WI38 (cell line): Measurements from ENCODE around the gene ZNF184.

Source experiments
- H3K4me3 ChIP-seq: 2 replicates; pipeline ENCODE4 v1.5.1; 2011; ENCODE audit warnings: low read depth, mild to moderate bottlenecking, control low read depth, low read length
- TF ChIP-seq, protein P1 (sequence below): IDR thresholded peaks from 2 replicates; pipeline ENCODE4 v1.5.1; 2012; ENCODE audit warnings: low read depth, mild to moderate bottlenecking, control low read depth, low read length

Gene ZNF184

GRCh38 chr6:27400877-27401642, 71.8 kb downstream of the ZNF184 start:
- TF ChIP-seq, protein P1, sequence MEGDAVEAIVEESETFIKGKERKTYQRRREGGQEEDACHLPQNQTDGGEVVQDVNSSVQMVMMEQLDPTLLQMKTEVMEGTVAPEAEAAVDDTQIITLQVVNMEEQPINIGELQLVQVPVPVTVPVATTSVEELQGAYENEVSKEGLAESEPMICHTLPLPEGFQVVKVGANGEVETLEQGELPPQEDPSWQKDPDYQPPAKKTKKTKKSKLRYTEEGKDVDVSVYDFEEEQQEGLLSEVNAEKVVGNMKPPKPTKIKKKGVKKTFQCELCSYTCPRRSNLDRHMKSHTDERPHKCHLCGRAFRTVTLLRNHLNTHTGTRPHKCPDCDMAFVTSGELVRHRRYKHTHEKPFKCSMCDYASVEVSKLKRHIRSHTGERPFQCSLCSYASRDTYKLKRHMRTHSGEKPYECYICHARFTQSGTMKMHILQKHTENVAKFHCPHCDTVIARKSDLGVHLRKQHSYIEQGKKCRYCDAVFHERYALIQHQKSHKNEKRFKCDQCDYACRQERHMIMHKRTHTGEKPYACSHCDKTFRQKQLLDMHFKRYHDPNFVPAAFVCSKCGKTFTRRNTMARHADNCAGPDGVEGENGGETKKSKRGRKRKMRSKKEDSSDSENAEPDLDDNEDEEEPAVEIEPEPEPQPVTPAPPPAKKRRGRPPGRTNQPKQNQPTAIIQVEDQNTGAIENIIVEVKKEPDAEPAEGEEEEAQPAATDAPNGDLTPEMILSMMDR: no peak
- H3K4me3 ChIP-seq: no peak overlapping the region
